ENCODE data around the gene LARGE1. TPM values are rescaled to one million over a fixed set of nuclear protein-coding genes. Genes with fewer than 3 reads are reported as not detected.

Gene LARGE1
- total and polyA plus RNA-seq, 2 of the 13 experiments (the other 11 are each of a cell fraction or from before 2014, with no cell fraction given): 8.4 to 11.0 TPM

- TF ChIP-seq ZBTB26 (CRISPR knock-in tag; IDR thresholded peaks at IDR 0.05; ENCODE audit: borderline replicate concordance): no peak
- no peak for TF ChIP-seq ZNF670 (CRISPR knock-in tag; IDR thresholded peaks at IDR 0.05; ENCODE audit: borderline replicate concordance)
- TF ChIP-seq GPBP1L1 (CRISPR knock-in tag; IDR thresholded peaks at IDR 0.05): no peak
- TF ChIP-seq MXD1 (CRISPR knock-in tag; IDR thresholded peaks at IDR 0.05): no peak
- TF ChIP-seq ZNF280D (CRISPR knock-in tag; IDR thresholded peaks at IDR 0.05): no peak
Measured at GRCh38 chr22:33747029-33747428, 173.2 kb downstream of the LARGE1 start (continued).

GRCh38 chr22:33746501-33746928 is 173.8 kb downstream of the LARGE1 start:
- WGBS (ENCODE audit: low lambda C conversion rate): 49% methylated on average over 3 of the region's 3 CpGs
- ChIA-PET POLR2A (no interaction called here), CTCF (ENCODE audit: low intra/inter-chr PET ratio, low total read pairs) (no interaction called here)
- Histone ChIP-seq H3K9me3 (ENCODE audit: low read length) (no peaks in the 10 kb centered on the region), H3K27ac (ENCODE audit: extremely low read length, insufficient read depth, low read length) (no peak overlapping the region), H4K20me1 (ENCODE audit: insufficient read depth, low read length) (no peaks in the 10 kb centered on the region), H3K4me2 (ENCODE audit: low read depth, low read length) (no peak overlapping the region), H3K79me2 (ENCODE audit: insufficient read depth, low read length) (no peaks in the 10 kb centered on the region), H3K4me3 (replicated peaks in 1 of 3; ENCODE audit: insufficient read depth in 1 of 3, low read depth in 2 of 3, low read length in 3 of 3) (no peak overlapping the region), H3K36me3 (replicated peaks in 1 of 2; ENCODE audit: control insufficient read depth in 1 of 2, insufficient read depth in 2 of 2, low read length in 2 of 2) (no peaks in the 10 kb centered on the region), H3K9ac (ENCODE audit: insufficient read depth, low read depth, low read length) (no peak overlapping the region), H3K27me3 (ENCODE audit: control insufficient read depth in 1 of 2, insufficient read depth in 2 of 2, low read length in 2 of 2) (no peaks in the 10 kb centered on the region), H2AFZ (ENCODE audit: low read length) (no peak overlapping the region), H3K4me1 (ENCODE audit: insufficient read depth, low read length) (peaks cover 16% of the 10 kb centered on the region)
- BruUV-seq (replicated peaks): no TSS peak
- FAIRE-seq: no peak
- ATAC-seq: peak; percentile 49; the same call in 2 of the 3 replicates
- intact Hi-C loops (cut with micrococcal nuclease; ENCODE audit: unreplicated experiment) (no loop called here), in situ Hi-C loops (cut with HindIII; ENCODE audit: extremely low pct_ligation_motif_present, low pct_unique_long_range_greater_than_20kb) (no loop called here)
- peak; percentile 35 for DNase-seq (ENCODE audit: low spot score)
- TF ChIP-seq ZNF513 (CRISPR knock-in tag; conservative IDR thresholded peaks at IDR 0.05): no peak
- no peak for TF ChIP-seq AGO2 (optimal IDR thresholded peaks at IDR 0.05; ENCODE audit: low read depth, low read length)
- no peak for TF ChIP-seq SAFB2 (CRISPR knock-in tag; IDR thresholded peaks at IDR 0.05; ENCODE audit: borderline replicate concordance, low read depth)
- no peak for TF ChIP-seq MXD1 (CRISPR knock-in tag; IDR thresholded peaks at IDR 0.05)
- TF ChIP-seq ZNF317 (CRISPR knock-in tag; IDR thresholded peaks at IDR 0.05): no peak
- no peak for TF ChIP-seq FOXM1 (CRISPR knock-in tag; IDR thresholded peaks at IDR 0.05)
- no peak for TF ChIP-seq ZNF431 (CRISPR knock-in tag; IDR thresholded peaks at IDR 0.05; ENCODE audit: borderline replicate concordance, low read depth)
- no peak for TF ChIP-seq ZNF414 (CRISPR knock-in tag; IDR thresholded peaks at IDR 0.05)
- no peak for TF ChIP-seq ZFY (CRISPR knock-in tag; IDR thresholded peaks at IDR 0.05)
- TF ChIP-seq WIZ (CRISPR knock-in tag; IDR thresholded peaks at IDR 0.05): no peak
